ENCODE measurements around the gene FAM241A.
A peak's percentile ranks its signal among the peaks of the same experiment; 100 is the strongest.

The FAM241A gene

GRCh38 chr4:112145326-112145789 lies at the start of gene FAM241A:
TSS of gene FAM241A (plus strand) at chr4:112145454. CDS start at chr4:112145581, 127 bp downstream.
- peak within 1 kb of the TSS; percentile 76 to 77 for H3K4me3 ChIP-seq (replicated peaks in 1 of 2; ENCODE audit: low read depth in 2 of 2, low read length in 2 of 2)

GRCh38 chr4:112098841-112099530 lies 46.3 kb upstream of the FAM241A start:
- no peak overlapping the region for H3K4me3 ChIP-seq (replicated peaks in 1 of 2; ENCODE audit: low read depth in 2 of 2, low read length in 2 of 2)
- DNase-seq (ENCODE audit: low read depth in 2 of 2), result no peak
- TF ChIP-seq, protein P1, sequence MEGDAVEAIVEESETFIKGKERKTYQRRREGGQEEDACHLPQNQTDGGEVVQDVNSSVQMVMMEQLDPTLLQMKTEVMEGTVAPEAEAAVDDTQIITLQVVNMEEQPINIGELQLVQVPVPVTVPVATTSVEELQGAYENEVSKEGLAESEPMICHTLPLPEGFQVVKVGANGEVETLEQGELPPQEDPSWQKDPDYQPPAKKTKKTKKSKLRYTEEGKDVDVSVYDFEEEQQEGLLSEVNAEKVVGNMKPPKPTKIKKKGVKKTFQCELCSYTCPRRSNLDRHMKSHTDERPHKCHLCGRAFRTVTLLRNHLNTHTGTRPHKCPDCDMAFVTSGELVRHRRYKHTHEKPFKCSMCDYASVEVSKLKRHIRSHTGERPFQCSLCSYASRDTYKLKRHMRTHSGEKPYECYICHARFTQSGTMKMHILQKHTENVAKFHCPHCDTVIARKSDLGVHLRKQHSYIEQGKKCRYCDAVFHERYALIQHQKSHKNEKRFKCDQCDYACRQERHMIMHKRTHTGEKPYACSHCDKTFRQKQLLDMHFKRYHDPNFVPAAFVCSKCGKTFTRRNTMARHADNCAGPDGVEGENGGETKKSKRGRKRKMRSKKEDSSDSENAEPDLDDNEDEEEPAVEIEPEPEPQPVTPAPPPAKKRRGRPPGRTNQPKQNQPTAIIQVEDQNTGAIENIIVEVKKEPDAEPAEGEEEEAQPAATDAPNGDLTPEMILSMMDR (IDR thresholded peaks at IDR 0.05; ENCODE audit: low read depth, low read length), result no peak

More at GRCh38 chr4:112145326-112145789, at the start of gene FAM241A:
- peak; percentile 81 to 90 for DNase-seq (ENCODE audit: low read depth in 2 of 2)
- TF ChIP-seq, protein P1 (IDR thresholded peaks at IDR 0.05; ENCODE audit: low read depth, low read length), result no peak

GRCh38 chr4:112099701-112100297 lies 45.5 kb upstream of the FAM241A start:
- DNase-seq (ENCODE audit: low read depth in 2 of 2), result peak; percentile 79 to 80
- H3K4me3 ChIP-seq (replicated peaks in 1 of 2; ENCODE audit: low read depth in 2 of 2, low read length in 2 of 2), result no peak overlapping the region
- TF ChIP-seq, protein P1 (IDR thresholded peaks at IDR 0.05; ENCODE audit: low read depth, low read length), result peak; percentile 50

DNA sequence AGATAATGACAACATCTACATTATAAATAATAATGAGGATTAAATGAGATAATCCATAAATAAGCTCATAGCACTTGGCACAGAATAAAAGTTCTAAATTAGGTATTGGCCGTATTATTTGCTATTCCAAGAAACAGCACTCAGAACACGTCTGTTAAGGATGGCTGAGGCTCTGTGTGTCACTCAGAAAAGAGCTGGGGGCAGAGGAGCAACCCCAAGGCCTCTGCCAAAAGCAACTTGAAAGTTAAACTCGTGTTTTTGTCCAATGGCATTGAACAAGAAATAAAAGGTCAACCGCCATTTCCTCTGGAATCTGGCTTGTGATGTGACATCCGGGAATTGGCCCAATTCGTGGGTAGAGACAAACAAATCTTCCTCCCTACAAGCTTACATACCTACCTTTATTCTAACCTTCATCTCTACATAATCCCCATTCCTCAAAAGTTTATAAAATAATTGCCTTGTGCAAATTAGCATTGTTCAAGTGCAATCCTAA lies 42.3 kb upstream of the FAM241A start:
- no peak for DNase-seq (ENCODE audit: low read depth in 2 of 2)
- no peak overlapping the region for H3K4me3 ChIP-seq (replicated peaks in 1 of 2; ENCODE audit: low read depth in 2 of 2, low read length in 2 of 2)
- TF ChIP-seq, protein P1 (IDR thresholded peaks at IDR 0.05; ENCODE audit: low read depth, low read length), result no peak

DNA sequence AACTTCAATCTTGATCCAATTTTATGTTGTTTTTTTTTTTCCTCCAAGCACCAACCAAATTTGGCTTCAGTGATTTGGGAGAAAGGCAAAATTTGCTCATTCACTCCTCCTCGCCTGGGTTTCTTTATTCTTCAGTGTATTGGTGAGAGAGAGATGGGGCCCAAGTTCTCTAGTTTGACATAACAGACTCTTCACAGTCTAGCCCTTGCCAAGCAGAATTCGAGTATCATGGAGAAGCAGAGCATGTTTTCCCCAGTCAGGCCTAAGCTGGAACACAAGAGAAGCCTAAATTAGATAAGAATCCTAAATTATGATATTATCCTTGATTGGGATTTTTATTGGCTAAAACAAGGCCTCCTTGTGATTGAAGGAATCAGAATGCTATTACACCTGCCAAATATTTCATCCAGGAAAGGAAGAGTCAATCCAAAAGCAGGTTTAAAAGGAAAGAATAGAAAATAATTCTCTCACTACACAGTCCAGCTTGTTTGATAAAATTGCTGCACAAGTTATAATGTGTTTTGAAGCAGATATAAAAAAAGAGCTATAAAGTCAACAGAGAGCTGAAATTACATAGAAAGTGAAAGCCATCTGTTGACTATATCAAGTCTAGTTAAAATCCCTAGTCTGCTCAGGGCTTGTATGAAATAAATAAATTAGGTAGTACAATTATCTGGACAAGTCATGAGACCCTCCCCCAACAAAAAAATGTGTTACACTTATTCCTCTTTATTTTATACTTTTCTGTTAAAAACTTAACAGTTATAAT lies 39.9 kb upstream of the FAM241A start:
- H3K4me3 ChIP-seq (replicated peaks in 1 of 2; ENCODE audit: low read depth in 2 of 2, low read length in 2 of 2), result no peak overlapping the region
- TF ChIP-seq, protein P1 (IDR thresholded peaks at IDR 0.05; ENCODE audit: low read depth, low read length), result no peak

DNA sequence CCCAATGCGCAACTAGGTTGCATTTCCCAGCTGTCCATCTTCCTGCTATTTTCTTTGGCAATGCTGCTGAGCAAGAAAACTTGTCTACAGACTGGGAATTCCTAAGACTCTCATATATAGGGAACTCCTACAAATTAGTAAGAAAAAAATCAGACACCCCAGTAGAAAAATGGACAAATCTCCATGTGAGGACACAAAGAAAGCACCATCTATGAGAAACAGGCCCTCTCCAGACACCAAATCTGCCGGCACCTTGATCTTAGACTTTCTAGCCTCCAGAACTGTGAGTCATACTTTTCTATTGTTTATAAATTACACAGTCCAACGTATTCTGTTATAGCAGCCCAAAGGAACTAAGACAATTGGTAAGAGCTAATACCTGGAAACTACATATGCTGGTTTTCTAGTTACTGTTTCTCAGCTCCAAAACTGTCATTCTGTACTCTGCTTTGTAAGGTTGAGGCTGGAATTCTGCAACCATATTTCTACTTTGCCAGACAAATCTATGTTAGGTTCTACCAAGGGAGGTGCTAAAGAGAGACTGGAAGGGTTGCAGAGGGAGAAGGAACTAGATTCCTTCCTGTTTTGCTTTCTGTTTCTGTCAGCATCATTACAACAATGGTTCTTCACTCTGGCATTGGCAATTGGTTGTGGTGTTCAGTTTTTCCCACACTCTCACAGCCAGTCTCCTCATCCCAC lies 35.7 kb upstream of the FAM241A start:
- DNase-seq (ENCODE audit: low read depth in 2 of 2), result peak; percentile 49 to 73
- H3K4me3 ChIP-seq (replicated peaks in 1 of 2; ENCODE audit: low read depth in 2 of 2, low read length in 2 of 2), result peak overlapping the region in 1 of 2 donors; percentile 24
- TF ChIP-seq, protein P1 (IDR thresholded peaks at IDR 0.05; ENCODE audit: low read depth, low read length), result no peak

More for the DNA sequence above, 39.9 kb upstream of the FAM241A start:
- no peak for DNase-seq (ENCODE audit: low read depth in 2 of 2)
